ENCODE results near the gene MORF4L1.
"Not testable (repeated sequence)": the region's sequence is repeated elsewhere in the genome, so short reads cannot be mapped to it uniquely, and the experiment has no call there.

The MORF4L1 gene

DNA sequence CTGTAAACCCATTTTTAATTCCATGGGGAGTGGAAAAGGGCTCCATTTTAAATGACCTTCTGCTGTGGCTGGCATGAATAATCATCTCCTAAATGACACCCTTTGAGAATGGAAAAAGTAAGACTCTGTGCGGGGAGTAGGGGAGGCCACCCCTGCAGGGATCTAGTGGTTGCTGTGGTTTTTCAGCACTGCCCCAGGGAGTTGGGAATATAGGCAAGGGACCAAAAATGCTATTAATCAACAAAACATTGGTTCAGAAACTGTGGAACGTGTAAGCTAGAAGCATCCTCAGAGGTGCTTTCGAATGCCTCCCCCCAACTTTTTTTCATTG is 31.3 kb upstream of the MORF4L1 start:
- no peaks in the 10 kb centered on the region for H3K9me2 ChIP-seq (replicated peaks; ENCODE audit: insufficient read depth, low read length)
- H3K4me2 ChIP-seq (ENCODE audit: low read depth, low read length, poor library complexity, severe bottlenecking) = no peak overlapping the region

DNA sequence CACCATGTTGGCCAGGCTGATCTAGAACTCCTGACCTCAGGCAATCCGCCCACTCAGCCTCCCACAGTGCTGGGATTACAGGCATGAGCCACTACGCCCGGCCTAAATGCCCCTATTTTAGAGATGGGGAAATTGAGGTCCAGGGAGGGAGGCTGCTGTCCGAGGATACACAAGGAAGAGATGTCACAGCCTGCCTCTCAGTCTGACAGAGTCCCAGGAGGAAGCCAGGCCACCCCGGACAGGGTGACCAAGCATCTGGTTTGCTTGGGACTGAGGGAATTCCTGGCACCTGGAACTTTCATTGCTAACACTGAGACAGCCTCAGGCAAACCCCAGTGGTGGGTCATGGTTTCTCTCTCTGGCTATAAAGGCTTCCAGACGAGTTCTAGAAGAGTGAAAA is 30.8 kb upstream of the MORF4L1 start:
- no peak overlapping the region for H3K4me2 ChIP-seq (ENCODE audit: low read depth, low read length, poor library complexity, severe bottlenecking)
- no peaks in the 10 kb centered on the region for H3K79me2 ChIP-seq (ENCODE audit: insufficient read depth, low read length)
- no peaks in the 10 kb centered on the region for H3K9me2 ChIP-seq (replicated peaks; ENCODE audit: insufficient read depth, low read length)
- H4K20me1 ChIP-seq (ENCODE audit: low read depth, low read length) = no peaks in the 10 kb centered on the region
- no peaks in the 10 kb centered on the region for H3F3A ChIP-seq (ENCODE audit: insufficient read depth)
- TF ChIP-seq EZH2phosphoT487 (conservative IDR thresholded peaks at IDR 0.05; ENCODE audit: low read length) = no peak
- TF ChIP-seq, protein P1, sequence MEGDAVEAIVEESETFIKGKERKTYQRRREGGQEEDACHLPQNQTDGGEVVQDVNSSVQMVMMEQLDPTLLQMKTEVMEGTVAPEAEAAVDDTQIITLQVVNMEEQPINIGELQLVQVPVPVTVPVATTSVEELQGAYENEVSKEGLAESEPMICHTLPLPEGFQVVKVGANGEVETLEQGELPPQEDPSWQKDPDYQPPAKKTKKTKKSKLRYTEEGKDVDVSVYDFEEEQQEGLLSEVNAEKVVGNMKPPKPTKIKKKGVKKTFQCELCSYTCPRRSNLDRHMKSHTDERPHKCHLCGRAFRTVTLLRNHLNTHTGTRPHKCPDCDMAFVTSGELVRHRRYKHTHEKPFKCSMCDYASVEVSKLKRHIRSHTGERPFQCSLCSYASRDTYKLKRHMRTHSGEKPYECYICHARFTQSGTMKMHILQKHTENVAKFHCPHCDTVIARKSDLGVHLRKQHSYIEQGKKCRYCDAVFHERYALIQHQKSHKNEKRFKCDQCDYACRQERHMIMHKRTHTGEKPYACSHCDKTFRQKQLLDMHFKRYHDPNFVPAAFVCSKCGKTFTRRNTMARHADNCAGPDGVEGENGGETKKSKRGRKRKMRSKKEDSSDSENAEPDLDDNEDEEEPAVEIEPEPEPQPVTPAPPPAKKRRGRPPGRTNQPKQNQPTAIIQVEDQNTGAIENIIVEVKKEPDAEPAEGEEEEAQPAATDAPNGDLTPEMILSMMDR (IDR thresholded peaks at IDR 0.05; ENCODE audit: insufficient read depth, low read length, poor library complexity, severe bottlenecking) = no peak
- H3K27me3 ChIP-seq (ENCODE audit: low read length) = no peaks in the 10 kb centered on the region
- no peak overlapping the region for H3K27ac ChIP-seq (ENCODE audit: low read depth, low read length)
- no peak overlapping the region for H3K9ac ChIP-seq (ENCODE audit: low read length)
- no peaks in the 10 kb centered on the region for H3K9me3 ChIP-seq (ENCODE audit: insufficient read depth, low read length)
- no peak overlapping the region for H2AFZ ChIP-seq (ENCODE audit: low read depth, low read length, severe bottlenecking)
- H3K4me3 ChIP-seq (ENCODE audit: insufficient read depth, low read length, poor library complexity, severe bottlenecking) = no peak overlapping the region
- H3K36me3 ChIP-seq (ENCODE audit: low read length) = no peaks in the 10 kb centered on the region

More for the DNA sequence above, 31.3 kb upstream of the MORF4L1 start:
- Histone ChIP-seq H3K9me3 (ENCODE audit: insufficient read depth, low read length) (no peaks in the 10 kb centered on the region), H2AFZ (ENCODE audit: low read depth, low read length, severe bottlenecking) (no peak overlapping the region), H3F3A (ENCODE audit: insufficient read depth) (no peaks in the 10 kb centered on the region), H3K36me3 (ENCODE audit: low read length) (no peaks in the 10 kb centered on the region), H3K27me3 (ENCODE audit: low read length) (no peaks in the 10 kb centered on the region), H3K4me3 (ENCODE audit: insufficient read depth, low read length, poor library complexity, severe bottlenecking) (no peak overlapping the region), H3K27ac (ENCODE audit: low read depth, low read length) (no peak overlapping the region), H4K20me1 (ENCODE audit: low read depth, low read length) (no peaks in the 10 kb centered on the region), H3K9ac (ENCODE audit: low read length) (no peak overlapping the region), H3K79me2 (ENCODE audit: insufficient read depth, low read length) (no peaks in the 10 kb centered on the region)
- TF ChIP-seq, protein P1 (IDR thresholded peaks at IDR 0.05; ENCODE audit: insufficient read depth, low read length, poor library complexity, severe bottlenecking) = no peak
- no peak for TF ChIP-seq EZH2phosphoT487 (conservative IDR thresholded peaks at IDR 0.05; ENCODE audit: low read length)

DNA sequence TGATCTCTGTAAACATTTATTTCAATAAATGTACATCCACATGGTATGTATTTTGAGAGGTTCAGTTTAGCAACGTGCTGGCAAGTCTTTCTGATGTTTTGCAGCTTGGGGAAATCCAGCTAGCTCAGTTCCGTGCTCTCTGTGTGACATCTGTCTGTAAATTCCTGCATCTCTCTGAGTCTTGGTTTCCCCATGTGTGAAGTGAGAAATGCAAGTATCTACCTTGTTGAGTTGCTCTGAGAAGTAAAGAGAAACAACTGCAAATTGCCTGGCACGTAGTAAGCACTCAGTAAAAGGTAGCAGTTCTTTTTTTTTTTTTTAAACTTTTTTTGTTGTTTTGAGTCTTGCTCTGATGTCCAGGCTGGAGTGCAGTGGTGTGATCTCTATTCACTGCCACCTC is 30.2 kb upstream of the MORF4L1 start:
- Histone ChIP-seq H3K9ac (ENCODE audit: low read length) (no peak overlapping the region), H3K9me3 (ENCODE audit: insufficient read depth, low read length) (no peaks in the 10 kb centered on the region), H3K27ac (ENCODE audit: low read depth, low read length) (no peak overlapping the region), H4K20me1 (ENCODE audit: low read depth, low read length) (no peaks in the 10 kb centered on the region), H3K27me3 (ENCODE audit: low read length) (no peaks in the 10 kb centered on the region), H3K79me2 (ENCODE audit: insufficient read depth, low read length) (no peaks in the 10 kb centered on the region), H2AFZ (ENCODE audit: low read depth, low read length, severe bottlenecking) (no peak overlapping the region), H3K4me2 (ENCODE audit: low read depth, low read length, poor library complexity, severe bottlenecking) (no peak overlapping the region), H3K4me3 (ENCODE audit: insufficient read depth, low read length, poor library complexity, severe bottlenecking) (no peak overlapping the region), H3K9me2 (replicated peaks; ENCODE audit: insufficient read depth, low read length) (no peaks in the 10 kb centered on the region), H3K36me3 (ENCODE audit: low read length) (no peaks in the 10 kb centered on the region), H3F3A (ENCODE audit: insufficient read depth) (no peaks in the 10 kb centered on the region)
- TF ChIP-seq, protein P1 (IDR thresholded peaks at IDR 0.05; ENCODE audit: insufficient read depth, low read length, poor library complexity, severe bottlenecking) = no peak
- no peak for TF ChIP-seq EZH2phosphoT487 (conservative IDR thresholded peaks at IDR 0.05; ENCODE audit: low read length)

DNA sequence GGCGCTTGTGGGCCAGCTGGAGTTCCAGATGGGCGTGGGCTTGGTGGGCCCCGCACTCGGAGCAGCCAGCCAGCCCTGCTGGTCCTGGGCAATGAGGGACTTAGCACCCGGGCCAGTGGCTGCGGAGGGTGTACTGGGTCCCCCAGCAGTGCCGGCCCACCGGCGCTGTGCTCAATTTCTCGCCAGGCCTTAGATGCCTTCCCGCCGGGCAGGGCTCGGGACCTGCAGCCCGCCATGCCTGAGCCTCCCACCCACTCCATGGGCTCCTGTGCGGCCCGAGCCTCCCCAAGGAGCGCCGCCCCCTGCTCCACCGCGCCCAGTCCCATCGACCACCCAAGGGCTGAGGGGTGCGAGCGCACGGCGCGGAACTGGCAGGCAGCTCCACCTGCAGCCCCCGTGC is 25.8 kb upstream of the MORF4L1 start:
- H3K36me3 ChIP-seq (ENCODE audit: low read length); H3K9me3 ChIP-seq (ENCODE audit: insufficient read depth, low read length); H3K9ac ChIP-seq (ENCODE audit: low read length); H3F3A ChIP-seq (ENCODE audit: insufficient read depth); H3K4me2 ChIP-seq (ENCODE audit: low read depth, low read length, poor library complexity, severe bottlenecking); H3K9me2 ChIP-seq (replicated peaks; ENCODE audit: insufficient read depth, low read length); H3K27me3 ChIP-seq (ENCODE audit: low read length); H4K20me1 ChIP-seq (ENCODE audit: low read depth, low read length); H3K4me3 ChIP-seq (ENCODE audit: insufficient read depth, low read length, poor library complexity, severe bottlenecking); H3K27ac ChIP-seq (ENCODE audit: low read depth, low read length); H3K79me2 ChIP-seq (ENCODE audit: insufficient read depth, low read length); H2AFZ ChIP-seq (ENCODE audit: low read depth, low read length, severe bottlenecking): not testable (repeated sequence)

DNA sequence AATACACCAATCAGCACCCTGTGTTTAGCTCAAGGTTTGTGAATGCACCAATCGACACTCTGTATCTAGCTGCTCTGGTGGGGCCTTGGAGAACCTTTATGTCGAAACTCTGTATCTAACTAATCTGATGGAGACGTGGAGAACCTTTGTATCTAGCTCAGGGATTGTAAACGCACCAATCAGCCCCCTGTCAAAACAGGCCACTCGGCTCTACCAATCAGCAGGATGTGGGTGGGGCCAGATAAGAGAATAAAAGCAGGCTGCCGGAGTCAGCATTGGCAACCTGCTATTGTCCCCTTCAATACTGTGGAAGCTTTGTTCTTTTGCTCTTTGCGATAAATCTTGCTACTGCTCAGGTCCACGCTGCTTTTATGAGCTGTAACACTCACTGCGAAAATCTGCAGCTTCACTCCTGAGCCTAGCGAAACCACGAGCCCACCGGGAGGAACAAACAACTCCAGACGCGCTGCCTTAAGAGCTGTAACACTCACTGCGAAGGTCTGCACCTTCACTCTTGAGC is 25.2 kb upstream of the MORF4L1 start:
- H2AFZ ChIP-seq (ENCODE audit: low read depth, low read length, severe bottlenecking); H3K9me2 ChIP-seq (replicated peaks; ENCODE audit: insufficient read depth, low read length); H4K20me1 ChIP-seq (ENCODE audit: low read depth, low read length); H3K27ac ChIP-seq (ENCODE audit: low read depth, low read length); H3F3A ChIP-seq (ENCODE audit: insufficient read depth); H3K4me2 ChIP-seq (ENCODE audit: low read depth, low read length, poor library complexity, severe bottlenecking); H3K79me2 ChIP-seq (ENCODE audit: insufficient read depth, low read length); H3K9ac ChIP-seq (ENCODE audit: low read length); H3K27me3 ChIP-seq (ENCODE audit: low read length); H3K36me3 ChIP-seq (ENCODE audit: low read length); H3K4me3 ChIP-seq (ENCODE audit: insufficient read depth, low read length, poor library complexity, severe bottlenecking); H3K9me3 ChIP-seq (ENCODE audit: insufficient read depth, low read length): not testable (repeated sequence)

Measured in SU-DHL-6 (cell line).